ENCODE measurements around the gene MDH1B.

- no peak for TF ChIP-seq POLR2AphosphoS5 (IDR thresholded peaks at IDR 0.05)
- TF ChIP-seq CTCF (IDR thresholded peaks at IDR 0.05): no peak
- TF ChIP-seq POLR2A (IDR thresholded peaks at IDR 0.05): no peak
- no peak for TF ChIP-seq EP300 (IDR thresholded peaks at IDR 0.05)
These were observed 25.9 kb downstream of the MDH1B start for GRCh38 chr2:206739271-206739670.
